Measurements from ENCODE around the gene YRDC. TPM values are rescaled to one million over a fixed set of nuclear protein-coding genes. Genes with fewer than 3 reads are reported as not detected.

The YRDC gene
- total RNA-seq, 1 donor from 2014 or later: 28.1 TPM

- Histone ChIP-seq H3K9ac (ENCODE audit: low read length) (no peak overlapping the region), H3K27ac (ENCODE audit: low read depth, low read length) (no peak overlapping the region), H3K36me3 (ENCODE audit: insufficient read depth, low read length) (no peaks in the 10 kb centered on the region), H3K79me2 (ENCODE audit: insufficient read depth, low read length) (no peaks in the 10 kb centered on the region), H4K20me1 (ENCODE audit: insufficient read depth, low read length) (no peaks in the 10 kb centered on the region), H3K4me2 (ENCODE audit: low read length) (no peak overlapping the region), H3K4me1 (ENCODE audit: insufficient read depth, low read length) (no peaks in the 10 kb centered on the region), H3K9me3 (ENCODE audit: insufficient read depth, low read depth, low read length) (peaks cover 4% of the 10 kb centered on the region), H3K4me3 (ENCODE audit: insufficient read depth, low read depth, low read length) (no peak overlapping the region), H3K27me3 (ENCODE audit: insufficient read depth, low read length) (peaks cover 61% of the 10 kb centered on the region), H2AFZ (ENCODE audit: low read depth, low read length) (no peak overlapping the region)
- no peaks in the 10 kb centered on the region for H3K9me3 Mint-ChIP-seq (ENCODE audit: unreplicated experiment)
- DNase-seq (ENCODE audit: low read depth): no peak
- peaks cover 64% of the 10 kb centered on the region for H3K27me3 Mint-ChIP-seq (ENCODE audit: low read depth, unreplicated experiment)
- no peak overlapping the region for H3K4me3 Mint-ChIP-seq (ENCODE audit: unreplicated experiment)
- TF ChIP-seq CTCF (IDR thresholded peaks at IDR 0.05; ENCODE audit: insufficient read depth, low read depth, low read length): no peak
- TF ChIP-seq EZH2 (IDR thresholded peaks at IDR 0.05; ENCODE audit: insufficient read depth, low read length): no peak
- no peak overlapping the region for H3K27ac Mint-ChIP-seq (ENCODE audit: unreplicated experiment)
- H3K4me1 Mint-ChIP-seq (ENCODE audit: low read depth, unreplicated experiment): no peaks in the 10 kb centered on the region
- no peak for FAIRE-seq
- H3K36me3 Mint-ChIP-seq (ENCODE audit: low read depth, unreplicated experiment): peaks cover 2% of the 10 kb centered on the region
Observed at GRCh38 chr1:37762516-37762915, 45.5 kb downstream of the YRDC start.

GRCh38 chr1:37761416-37762095 lies 46.5 kb downstream of the YRDC start:
- H4K20me1 ChIP-seq (ENCODE audit: insufficient read depth, low read length): no peaks in the 10 kb centered on the region
- Mint-ChIP-seq H3K27ac (ENCODE audit: unreplicated experiment) (no peak overlapping the region), H3K9me3 (ENCODE audit: unreplicated experiment) (no peaks in the 10 kb centered on the region), H3K4me3 (ENCODE audit: unreplicated experiment) (no peak overlapping the region), H3K27me3 (ENCODE audit: low read depth, unreplicated experiment) (peaks cover 55% of the 10 kb centered on the region), H3K36me3 (ENCODE audit: low read depth, unreplicated experiment) (peaks cover 2% of the 10 kb centered on the region), H3K4me1 (ENCODE audit: low read depth, unreplicated experiment) (no peaks in the 10 kb centered on the region)
- H3K4me3 ChIP-seq (ENCODE audit: insufficient read depth, low read depth, low read length): no peak overlapping the region
- peaks cover 4% of the 10 kb centered on the region for H3K9me3 ChIP-seq (ENCODE audit: insufficient read depth, low read depth, low read length)
- H3K9ac ChIP-seq (ENCODE audit: low read length): no peak overlapping the region
- peaks cover 53% of the 10 kb centered on the region for H3K27me3 ChIP-seq (ENCODE audit: insufficient read depth, low read length)
- H3K4me2 ChIP-seq (ENCODE audit: low read length): no peak overlapping the region
- H3K4me1 ChIP-seq (ENCODE audit: insufficient read depth, low read length): no peaks in the 10 kb centered on the region
- TF ChIP-seq CTCF (IDR thresholded peaks at IDR 0.05; ENCODE audit: insufficient read depth, low read depth, low read length) (no peak), EZH2 (IDR thresholded peaks at IDR 0.05; ENCODE audit: insufficient read depth, low read length) (no peak)
- DNase-seq (ENCODE audit: low read depth) (no peak), FAIRE-seq (no peak)
- H2AFZ ChIP-seq (ENCODE audit: low read depth, low read length): no peak overlapping the region
- H3K36me3 ChIP-seq (ENCODE audit: insufficient read depth, low read length): no peaks in the 10 kb centered on the region
- no peaks in the 10 kb centered on the region for H3K79me2 ChIP-seq (ENCODE audit: insufficient read depth, low read length)
- H3K27ac ChIP-seq (ENCODE audit: low read depth, low read length): no peak overlapping the region

- TF ChIP-seq CTCF (IDR thresholded peaks at IDR 0.05; ENCODE audit: insufficient read depth, low read depth, low read length) (no peak), EZH2 (IDR thresholded peaks at IDR 0.05; ENCODE audit: insufficient read depth, low read length) (no peak)
- Histone ChIP-seq H3K9ac (ENCODE audit: low read length) (no peak overlapping the region), H3K27ac (ENCODE audit: low read depth, low read length) (no peak overlapping the region), H3K4me3 (ENCODE audit: insufficient read depth, low read depth, low read length) (no peak overlapping the region), H3K36me3 (ENCODE audit: insufficient read depth, low read length) (no peaks in the 10 kb centered on the region), H3K4me2 (ENCODE audit: low read length) (no peak overlapping the region), H2AFZ (ENCODE audit: low read depth, low read length) (no peak overlapping the region), H3K79me2 (ENCODE audit: insufficient read depth, low read length) (no peaks in the 10 kb centered on the region), H3K9me3 (ENCODE audit: insufficient read depth, low read depth, low read length) (peaks cover 4% of the 10 kb centered on the region), H3K27me3 (ENCODE audit: insufficient read depth, low read length) (peaks cover 53% of the 10 kb centered on the region), H4K20me1 (ENCODE audit: insufficient read depth, low read length) (no peaks in the 10 kb centered on the region), H3K4me1 (ENCODE audit: insufficient read depth, low read length) (no peaks in the 10 kb centered on the region)
- H3K9me3 Mint-ChIP-seq (ENCODE audit: unreplicated experiment): no peaks in the 10 kb centered on the region
- no peak overlapping the region for H3K4me3 Mint-ChIP-seq (ENCODE audit: unreplicated experiment)
- no peak overlapping the region for H3K27ac Mint-ChIP-seq (ENCODE audit: unreplicated experiment)
- DNase-seq (ENCODE audit: low read depth): no peak
- peaks cover 35% of the 10 kb centered on the region for H3K27me3 Mint-ChIP-seq (ENCODE audit: low read depth, unreplicated experiment)
- H3K36me3 Mint-ChIP-seq (ENCODE audit: low read depth, unreplicated experiment): no peaks in the 10 kb centered on the region
- H3K4me1 Mint-ChIP-seq (ENCODE audit: low read depth, unreplicated experiment): no peaks in the 10 kb centered on the region
- FAIRE-seq: no peak
Observed at GRCh38 chr1:37759451-37759850, 48.6 kb downstream of the YRDC start.

Measured in astrocyte (in vitro differentiated cells and primary cell).